ACHN (cell line): Measurements from ENCODE around the gene BMP8B.
"Not testable (repeated sequence)": the region's sequence is repeated elsewhere in the genome, so short reads cannot be mapped to it uniquely, and the experiment has no call there.

Experiments
- DNase-seq: peaks from one replicate; pipeline ENCODE4 v3.0.0-alpha.2; 2015
- in situ Hi-C: cut with HindIII; loops from 2 replicates; pipeline ENCODE4 v1.10.0; 2017; ENCODE audit warnings: low sequenced_read_pairs, low pct_ligation_motif_present, low pct_unique_long_range_greater_than_20kb

The BMP8B gene

GRCh38 chr1:39817091-39817932 lies 28.6 kb upstream of the BMP8B start:
- in situ Hi-C loops, DNase-seq: not testable (repeated sequence)

- DNase-seq, result peak; percentile 42
- in situ Hi-C loops, result no loop called here
These were observed 27.9 kb upstream of the BMP8B start for GRCh38 chr1:39816415-39817090.

GRCh38 chr1:39812913-39813312 lies 24.2 kb upstream of the BMP8B start:
- DNase-seq, result no peak
- in situ Hi-C loops, result no loop called here

- in situ Hi-C loops, result no loop called here
These were observed 20.3 kb upstream of the BMP8B start for GRCh38 chr1:39808784-39809517.

GRCh38 chr1:39805385-39805784 lies 16.7 kb upstream of the BMP8B start:
- in situ Hi-C loops, result no loop called here
- DNase-seq, result no peak

More at GRCh38 chr1:39808784-39809517, 20.3 kb upstream of the BMP8B start:
- no peak for DNase-seq

GRCh38 chr1:39802496-39803260 lies 14.0 kb upstream of the BMP8B start:
- no peak for DNase-seq
- in situ Hi-C loops, result no loop called here

GRCh38 chr1:39800471-39800835 lies 11.8 kb upstream of the BMP8B start:
- no peak for DNase-seq
- in situ Hi-C loops, result no loop called here

- DNase-seq, result peak; percentile 82
- in situ Hi-C loops, result no loop called here
These were observed 11.3 kb upstream of the BMP8B start for GRCh38 chr1:39799770-39800470.

- in situ Hi-C loops, result not testable (repeated sequence)
- DNase-seq, result peak; percentile 86
These were observed 10.4 kb upstream of the BMP8B start for GRCh38 chr1:39798859-39799769.

GRCh38 chr1:39795651-39796050 lies 7.0 kb upstream of the BMP8B start:
- in situ Hi-C loops, result no loop called here
- DNase-seq, result no peak

GRCh38 chr1:39791838-39792237 lies 3.2 kb upstream of the BMP8B start:
- in situ Hi-C loops, result no loop called here
- DNase-seq, result no peak

GRCh38 chr1:39789571-39790110 lies 976 bp upstream of the BMP8B start:
- no peak for DNase-seq

GRCh38 chr1:39788426-39788757 lies 273 bp downstream of the BMP8B start:
- no peak for DNase-seq
- in situ Hi-C loops, result no loop called here

More at GRCh38 chr1:39789571-39790110, 976 bp upstream of the BMP8B start:
- in situ Hi-C loops, result no loop called here

GRCh38 chr1:39787964-39788363 lies 701 bp downstream of the BMP8B start:
- in situ Hi-C loops, DNase-seq: not testable (repeated sequence)

- in situ Hi-C loops, result no loop called here
- DNase-seq, result no peak
These were observed 1.2 kb downstream of the BMP8B start for GRCh38 chr1:39787468-39787867.

GRCh38 chr1:39787108-39787375 lies 1.6 kb downstream of the BMP8B start:
- in situ Hi-C loops, DNase-seq: not testable (repeated sequence)
